HL-60/S4 treated with retinoic acid at 250 ng/mL for 4 days and 3 days (cell line): Measurements from ENCODE around the gene ARHGEF37.
"Not testable (repeated sequence)": the region's sequence is repeated elsewhere in the genome, so short reads cannot be mapped to it uniquely, and the experiment has no call there.

Source experiments
- in situ Hi-C: fragments of 300-500 bp; cut with MboI; formaldehyde crosslinking; loops from 2 replicates; pipeline ENCODE4 v1.7.0; 2022; ENCODE audit warnings: low sequenced_read_pairs

The ARHGEF37 gene

GRCh38 chr5:149563466-149563865 is 17.8 kb upstream of the ARHGEF37 start:
- in situ Hi-C loops, result loop anchor here (25.0 kb wide), 1 partner anchor 426 kb away; the partner anchor contains the start of gene ABLIM3

GRCh38 chr5:149564542-149565140 is 16.7 kb upstream of the ARHGEF37 start:
- in situ Hi-C loops, result loop anchor here (25.0 kb wide), 1 partner anchor 427 kb away; the partner anchor contains the start of gene ABLIM3

- in situ Hi-C loops, result loop anchor here (25.0 kb wide), 1 partner anchor 430 kb away; the partner anchor contains the start of gene ABLIM3
Observed at GRCh38 chr5:149567226-149567625, 14.1 kb upstream of the ARHGEF37 start.

- in situ Hi-C loops, result loop anchor here (25.0 kb wide), 1 partner anchor 435 kb away; the partner anchor contains the start of gene ABLIM3
Observed at GRCh38 chr5:149572170-149572569, 9.1 kb upstream of the ARHGEF37 start.

GRCh38 chr5:149572576-149573231 is 8.6 kb upstream of the ARHGEF37 start:
- in situ Hi-C loops, result loop anchor here (25.0 kb wide), 1 partner anchor 435 kb away; the partner anchor contains the start of gene ABLIM3

- in situ Hi-C loops, result no loop called here
Observed at GRCh38 chr5:149575131-149575530, 6.2 kb upstream of the ARHGEF37 start.

- in situ Hi-C loops, result no loop called here
Observed at GRCh38 chr5:149576021-149576420, 5.3 kb upstream of the ARHGEF37 start.

GRCh38 chr5:149578896-149579295 is 2.4 kb upstream of the ARHGEF37 start:
- in situ Hi-C loops, result no loop called here

- in situ Hi-C loops, result no loop called here
Observed at GRCh38 chr5:149580808-149581191, 498 bp upstream of the ARHGEF37 start.

- in situ Hi-C loops, result no loop called here
Observed at GRCh38 chr5:149581931-149582768, 852 bp downstream of the ARHGEF37 start.

- in situ Hi-C loops, result no loop called here
Observed at GRCh38 chr5:149583394-149583793, 2.1 kb downstream of the ARHGEF37 start.

- in situ Hi-C loops, result no loop called here
Observed at GRCh38 chr5:149584121-149584520, 2.8 kb downstream of the ARHGEF37 start.

- in situ Hi-C loops, result no loop called here
Observed at GRCh38 chr5:149585910-149586309, 4.6 kb downstream of the ARHGEF37 start.

GRCh38 chr5:149586708-149587318 is 5.5 kb downstream of the ARHGEF37 start:
- in situ Hi-C loops, result no loop called here

- in situ Hi-C loops, result no loop called here
Observed at GRCh38 chr5:149588936-149589335, 7.6 kb downstream of the ARHGEF37 start.

GRCh38 chr5:149593370-149593769 is 12.1 kb downstream of the ARHGEF37 start:
- in situ Hi-C loops, result no loop called here

GRCh38 chr5:149594206-149594895 is 13.1 kb downstream of the ARHGEF37 start:
- in situ Hi-C loops, result no loop called here

- in situ Hi-C loops, result not testable (repeated sequence)
Observed at GRCh38 chr5:149595105-149595504, 13.8 kb downstream of the ARHGEF37 start.

GRCh38 chr5:149596712-149597111 is 15.4 kb downstream of the ARHGEF37 start:
- in situ Hi-C loops, result no loop called here

- in situ Hi-C loops, result no loop called here
Observed at GRCh38 chr5:149597618-149598017, 16.3 kb downstream of the ARHGEF37 start.
